HG03139 (cell line): ENCODE results near the gene EFCAB7.
A peak's percentile ranks its signal among the peaks of the same experiment; 100 is the strongest.

Experiments used
- ATAC-seq: cut with Tn5 transposase; IDR thresholded peaks from one replicate; pipeline ENCODE4 v1.9.1; 2021; ENCODE audit not compliant: unreplicated experiment

Gene EFCAB7

GRCh38 chr1:63522891-63523728, at the start of gene EFCAB7, which contains the start of gene ITGB3BP:
Gene EFCAB7 (plus strand): TSS chr1:63523525. CDS start chr1:63525573, 2,048 bp downstream.
Gene ITGB3BP (minus strand): TSS chr1:63523225. CDS start chr1:63523133, 92 bp downstream.
- ATAC-seq, result peak; percentile 89

GRCh38 chr1:63475761-63476160, 47.6 kb upstream of the EFCAB7 start:
- ATAC-seq, result no peak

GRCh38 chr1:63480057-63480456, 43.3 kb upstream of the EFCAB7 start:
- no peak for ATAC-seq

- no peak for ATAC-seq
These were observed 36.7 kb upstream of the EFCAB7 start for GRCh38 chr1:63486629-63487028.

GRCh38 chr1:63487336-63488065, 35.8 kb upstream of the EFCAB7 start:
- no peak for ATAC-seq

GRCh38 chr1:63497577-63497976, 25.7 kb upstream of the EFCAB7 start:
- ATAC-seq, result no peak

- no peak for ATAC-seq
These were observed 25.2 kb upstream of the EFCAB7 start for GRCh38 chr1:63498106-63498505.

- no peak for ATAC-seq
These were observed 22.1 kb upstream of the EFCAB7 start for GRCh38 chr1:63501256-63501655.

- ATAC-seq, result no peak
These were observed 16.5 kb upstream of the EFCAB7 start for GRCh38 chr1:63506782-63507181.

- ATAC-seq, result no peak
These were observed 13.6 kb upstream of the EFCAB7 start for GRCh38 chr1:63509718-63510117.

GRCh38 chr1:63512584-63512983, 10.7 kb upstream of the EFCAB7 start:
- no peak for ATAC-seq

- ATAC-seq, result no peak
These were observed 6.7 kb upstream of the EFCAB7 start for GRCh38 chr1:63516629-63517028.

- peak; percentile 3 for ATAC-seq
These were observed 413 bp downstream of the EFCAB7 start for GRCh38 chr1:63523738-63524137.

- ATAC-seq, result no peak
These were observed 876 bp downstream of the EFCAB7 start for GRCh38 chr1:63524201-63524600.

- ATAC-seq, result no peak
These were observed 9.4 kb downstream of the EFCAB7 start for GRCh38 chr1:63532727-63533126.

GRCh38 chr1:63533931-63534330, 10.6 kb downstream of the EFCAB7 start:
- ATAC-seq, result no peak

GRCh38 chr1:63534406-63534805, 11.1 kb downstream of the EFCAB7 start:
- ATAC-seq, result no peak

- ATAC-seq, result no peak
These were observed 13.7 kb downstream of the EFCAB7 start for GRCh38 chr1:63537006-63537405.

GRCh38 chr1:63537940-63538339, 14.6 kb downstream of the EFCAB7 start:
- ATAC-seq, result no peak

- no peak for ATAC-seq
These were observed 22.5 kb downstream of the EFCAB7 start for GRCh38 chr1:63545780-63546179.

- no peak for ATAC-seq
These were observed 24.4 kb downstream of the EFCAB7 start for GRCh38 chr1:63547621-63548294.

GRCh38 chr1:63548303-63548702, 25.0 kb downstream of the EFCAB7 start:
- no peak for ATAC-seq
